Mesothelial cell of epicardium (in vitro differentiated cells): ENCODE results near the gene ACAA2. TPM values are rescaled to one million over a fixed set of nuclear protein-coding genes. Genes with fewer than 3 reads are reported as not detected.
"Not testable (repeated sequence)": the region's sequence is repeated elsewhere in the genome, so short reads cannot be mapped to it uniquely, and the experiment has no call there.

Experiments
- DNase-seq, 2 experiments: peaks; one replicate each; pipeline ENCODE4 v3.0.0; 2021; ENCODE audit warnings: low spot score in 2 of 2; ENCODE audit not compliant: unreplicated experiment in 2 of 2
- H3K27ac Mint-ChIP-seq: 2 replicates; pipeline ENCODE4 v1.8.0; 2021; ENCODE audit warnings: mixed read lengths
- H3K27me3 Mint-ChIP-seq: 2 replicates; pipeline ENCODE4 v1.8.0; 2021; ENCODE audit warnings: low read depth, mixed read lengths
- H3K36me3 Mint-ChIP-seq: 2 replicates; pipeline ENCODE4 v1.8.0; 2021; ENCODE audit warnings: mixed read lengths
- H3K4me1 Mint-ChIP-seq: 2 replicates; pipeline ENCODE4 v1.8.0; 2021; ENCODE audit warnings: mixed read lengths
- H3K4me3 Mint-ChIP-seq: 2 replicates; pipeline ENCODE4 v1.8.0; 2021; ENCODE audit warnings: mild to moderate bottlenecking, moderate library complexity, mixed read lengths
- H3K9me3 Mint-ChIP-seq: 2 replicates; pipeline ENCODE4 v1.8.0; 2021; ENCODE audit warnings: mixed read lengths
- CTCF ChIP-seq: fragments of 200-600 bp; sonication (generic); IDR thresholded peaks from one replicate; pipeline ENCODE4 v1.5.0; 2021; ENCODE audit warnings: antibody characterized with exemption; ENCODE audit not compliant: unreplicated experiment
- total RNA-seq: library from RNA; stranded (reverse); gene quantifications from 3 replicates; pipeline ENCODE4 v1.2.1, GENCODE V29; 2021

Gene ACAA2
- total RNA-seq, 1 donor from 2014 or later, result 57.2 TPM

- H3K27ac Mint-ChIP-seq, result no peak overlapping the region
- DNase-seq, result no peak
- no peak for TF ChIP-seq CTCF
- no peaks in the 10 kb centered on the region for H3K4me1 Mint-ChIP-seq
- H3K9me3 Mint-ChIP-seq, result no peaks in the 10 kb centered on the region
- H3K36me3 Mint-ChIP-seq, result peaks cover 34% of the 10 kb centered on the region
- H3K4me3 Mint-ChIP-seq, result no peak overlapping the region
- no peaks in the 10 kb centered on the region for H3K27me3 Mint-ChIP-seq
Observed at GRCh38 chr18:49784427-49785185, 28.7 kb downstream of the ACAA2 start.

GRCh38 chr18:49783631-49784030, 29.7 kb downstream of the ACAA2 start:
- H3K9me3 Mint-ChIP-seq, DNase-seq, H3K27me3 Mint-ChIP-seq, H3K4me3 Mint-ChIP-seq, H3K4me1 Mint-ChIP-seq: not testable (repeated sequence)
- Mint-ChIP-seq H3K27ac (peak overlapping the region; percentile 77), H3K36me3 (peaks cover 43% of the 10 kb centered on the region)

DNA sequence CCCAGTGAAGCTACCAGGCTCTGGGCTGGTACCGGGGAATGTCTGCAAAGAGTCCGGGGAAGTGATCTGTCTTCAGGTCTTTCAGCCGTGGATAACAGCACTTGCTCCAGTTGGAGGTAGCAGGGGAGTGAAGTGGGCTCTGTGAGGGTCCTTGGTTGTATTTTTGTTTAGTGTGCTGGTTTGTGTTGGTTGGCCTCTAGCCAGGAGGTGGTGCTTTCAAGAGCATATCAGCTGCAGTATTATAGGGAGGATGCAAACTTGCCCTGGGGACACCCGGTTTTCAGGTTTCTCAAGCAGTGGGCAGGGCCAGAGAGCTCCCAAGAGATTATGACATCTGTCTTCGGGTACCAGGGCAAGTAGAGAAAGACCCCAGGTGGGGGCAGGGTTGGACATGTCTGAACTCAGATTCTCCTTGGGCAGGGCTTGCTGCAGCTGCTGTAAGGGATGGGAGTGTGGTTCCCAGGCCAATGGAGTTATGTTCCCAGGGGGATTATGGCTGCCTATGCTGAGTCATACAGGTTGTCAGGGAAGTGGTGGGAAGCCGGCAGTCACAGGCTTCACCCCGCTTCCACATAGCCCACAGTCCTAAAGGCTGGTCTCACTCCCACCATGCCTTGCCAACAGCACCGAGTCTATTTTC, 34.4 kb downstream of the ACAA2 start:
- peaks cover 50% of the 10 kb centered on the region for H3K36me3 Mint-ChIP-seq
- H3K4me1 Mint-ChIP-seq, result no peaks in the 10 kb centered on the region
- no peaks in the 10 kb centered on the region for H3K27me3 Mint-ChIP-seq
- TF ChIP-seq CTCF, result no peak
- H3K4me3 Mint-ChIP-seq, result no peak overlapping the region
- H3K27ac Mint-ChIP-seq, result no peak overlapping the region
- H3K9me3 Mint-ChIP-seq, result peaks cover 23% of the 10 kb centered on the region
- DNase-seq, result no peak

GRCh38 chr18:49769047-49769728, 44.1 kb downstream of the ACAA2 start:
- H3K36me3 Mint-ChIP-seq, result no peaks in the 10 kb centered on the region
- no peaks in the 10 kb centered on the region for H3K9me3 Mint-ChIP-seq
- no peak for DNase-seq
- no peak for TF ChIP-seq CTCF
- no peaks in the 10 kb centered on the region for H3K27me3 Mint-ChIP-seq
- no peak overlapping the region for H3K4me3 Mint-ChIP-seq
- no peaks in the 10 kb centered on the region for H3K4me1 Mint-ChIP-seq
- no peak overlapping the region for H3K27ac Mint-ChIP-seq

- Mint-ChIP-seq H3K27me3 (no peaks in the 10 kb centered on the region), H3K9me3 (no peaks in the 10 kb centered on the region), H3K4me3 (no peak overlapping the region), H3K36me3 (no peaks in the 10 kb centered on the region), H3K4me1 (peaks cover 5% of the 10 kb centered on the region), H3K27ac (no peak overlapping the region)
- DNase-seq, result peak in 1 of 2 experiments; percentile 70
- TF ChIP-seq CTCF, result peak; percentile 54
Observed at GRCh38 chr18:49768051-49768391, 45.3 kb downstream of the ACAA2 start.
